GM12874 (cell line): ENCODE results near the gene VKORC1.

Experiments used
- CTCF ChIP-seq: IDR thresholded peaks from 2 replicates; pipeline ENCODE4 v1.5.1; 2011; ENCODE audit warnings: low read depth, mild to moderate bottlenecking, control low read depth, low read length, moderate library complexity; ENCODE audit not compliant: insufficient read depth

VKORC1 gene

GRCh38 chr16:31136287-31136662 is 41.7 kb upstream of the VKORC1 start:
- TF ChIP-seq CTCF, result no peak

GRCh38 chr16:31135535-31136286 is 41.1 kb upstream of the VKORC1 start, which contains the start of gene PRSS8:
Gene PRSS8, minus strand, starts transcription at chr16:31135727. Its CDS starts 229 bp downstream, at chr16:31135498.
- no peak for TF ChIP-seq CTCF

- no peak for TF ChIP-seq CTCF
These were observed 40.3 kb upstream of the VKORC1 start for GRCh38 chr16:31134625-31135534.

GRCh38 chr16:31134091-31134571 is 39.5 kb upstream of the VKORC1 start:
- TF ChIP-seq CTCF, result no peak

- no peak for TF ChIP-seq CTCF
These were observed 38.5 kb upstream of the VKORC1 start for GRCh38 chr16:31133046-31133501.

GRCh38 chr16:31132303-31132979 is 37.8 kb upstream of the VKORC1 start:
- no peak for TF ChIP-seq CTCF
